AG10803 (cell line): ENCODE data around the gene STUM.

Source experiments
- DNase-seq: peaks from one replicate; pipeline ENCODE4 v3.0.0; 2010; ENCODE audit warnings: low read depth
- H3K4me3 ChIP-seq: 2 replicates; pipeline ENCODE4 v1.5.1; 2011; ENCODE audit warnings: mild to moderate bottlenecking, low read length, control low read depth
- TF ChIP-seq, protein P1 (sequence below): conservative IDR thresholded peaks from 2 replicates; pipeline ENCODE4 v1.5.1; 2011; ENCODE audit warnings: mild to moderate bottlenecking, low read length, control low read depth, inconsistent platforms

The STUM gene

DNA sequence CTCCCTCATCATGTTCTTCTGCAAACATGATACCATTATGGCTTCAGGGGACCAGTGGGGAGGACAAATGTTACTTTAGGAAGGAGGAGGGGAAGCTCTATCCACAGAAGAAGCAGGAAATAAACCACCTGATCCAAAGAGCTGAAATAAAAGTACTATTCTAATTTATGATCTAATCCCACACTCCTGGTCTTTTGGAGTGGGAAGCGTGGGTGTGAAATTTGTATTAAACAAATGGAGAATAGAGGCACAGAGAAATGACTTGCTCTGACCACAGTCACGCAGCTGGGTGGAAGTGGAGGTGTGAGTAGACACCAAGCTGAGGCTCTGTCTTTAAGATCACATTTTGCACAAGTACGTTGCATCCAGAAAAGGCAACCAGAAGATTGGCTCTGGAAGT lies 14.5 kb upstream of the STUM start:
- no peak for DNase-seq
- no peak overlapping the region for H3K4me3 ChIP-seq
- TF ChIP-seq, protein P1, sequence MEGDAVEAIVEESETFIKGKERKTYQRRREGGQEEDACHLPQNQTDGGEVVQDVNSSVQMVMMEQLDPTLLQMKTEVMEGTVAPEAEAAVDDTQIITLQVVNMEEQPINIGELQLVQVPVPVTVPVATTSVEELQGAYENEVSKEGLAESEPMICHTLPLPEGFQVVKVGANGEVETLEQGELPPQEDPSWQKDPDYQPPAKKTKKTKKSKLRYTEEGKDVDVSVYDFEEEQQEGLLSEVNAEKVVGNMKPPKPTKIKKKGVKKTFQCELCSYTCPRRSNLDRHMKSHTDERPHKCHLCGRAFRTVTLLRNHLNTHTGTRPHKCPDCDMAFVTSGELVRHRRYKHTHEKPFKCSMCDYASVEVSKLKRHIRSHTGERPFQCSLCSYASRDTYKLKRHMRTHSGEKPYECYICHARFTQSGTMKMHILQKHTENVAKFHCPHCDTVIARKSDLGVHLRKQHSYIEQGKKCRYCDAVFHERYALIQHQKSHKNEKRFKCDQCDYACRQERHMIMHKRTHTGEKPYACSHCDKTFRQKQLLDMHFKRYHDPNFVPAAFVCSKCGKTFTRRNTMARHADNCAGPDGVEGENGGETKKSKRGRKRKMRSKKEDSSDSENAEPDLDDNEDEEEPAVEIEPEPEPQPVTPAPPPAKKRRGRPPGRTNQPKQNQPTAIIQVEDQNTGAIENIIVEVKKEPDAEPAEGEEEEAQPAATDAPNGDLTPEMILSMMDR = no peak

DNA sequence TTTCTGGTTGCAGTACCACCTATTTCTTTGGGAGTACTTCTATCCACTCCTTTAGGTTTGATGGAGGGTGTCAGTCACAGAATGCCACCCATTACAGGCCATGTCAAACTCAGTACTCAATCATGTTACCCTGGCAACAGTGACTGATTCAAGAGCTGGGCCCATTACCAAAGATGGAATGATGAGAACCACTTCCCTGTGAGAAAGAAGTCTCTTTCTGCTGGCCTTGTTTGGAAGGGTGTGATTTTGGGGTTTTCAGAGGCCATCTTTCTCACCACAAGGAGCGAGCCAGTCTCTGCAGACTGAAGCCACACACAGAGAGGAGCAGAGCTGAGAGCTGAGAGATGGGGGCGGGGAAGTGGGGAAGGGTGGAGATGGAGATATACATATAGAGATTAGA lies 13.9 kb upstream of the STUM start:
- H3K4me3 ChIP-seq = no peak overlapping the region
- TF ChIP-seq, protein P1 = no peak
- DNase-seq = no peak

DNA sequence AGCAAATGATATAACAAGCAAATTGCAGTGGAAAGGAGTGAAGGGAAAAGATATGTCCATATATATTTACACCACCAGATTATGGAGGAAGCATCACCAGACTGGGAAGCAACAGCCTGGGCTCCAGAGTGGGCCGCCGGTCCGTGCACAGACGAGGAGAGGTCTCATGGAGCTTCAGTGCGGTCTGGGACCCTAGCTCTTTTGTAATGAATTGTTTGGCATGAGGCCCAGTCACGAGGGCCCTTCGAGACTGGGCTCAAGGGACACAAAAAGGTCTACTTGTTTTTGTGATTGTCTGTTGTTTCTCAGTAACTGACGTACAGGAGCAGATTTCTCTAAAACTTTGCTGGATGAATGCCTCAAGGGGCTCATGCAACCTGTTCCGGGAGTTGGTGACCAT lies 12.9 kb upstream of the STUM start:
- DNase-seq = no peak
- TF ChIP-seq, protein P1 = no peak
- H3K4me3 ChIP-seq = no peak overlapping the region

DNA sequence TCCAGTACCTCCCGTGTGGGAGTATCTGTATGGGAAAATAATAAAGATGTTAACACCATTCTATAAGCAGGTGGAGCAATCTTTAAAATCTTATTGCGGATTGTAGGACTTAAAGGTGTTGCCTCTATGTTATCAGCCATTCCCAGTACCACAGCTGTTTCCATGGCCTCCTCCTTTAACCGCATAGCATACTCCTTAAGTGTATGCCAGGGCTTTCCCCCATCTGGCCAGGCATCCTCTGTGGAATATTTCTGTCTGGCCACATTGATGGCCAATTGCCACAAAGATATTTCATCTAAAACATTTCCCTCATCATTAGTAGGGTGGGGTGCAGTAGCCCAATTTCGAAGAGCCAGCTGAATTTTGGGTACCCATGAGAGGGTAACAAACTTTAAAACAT lies 7.3 kb upstream of the STUM start:
- DNase-seq = no peak
- H3K4me3 ChIP-seq = no peak overlapping the region
- TF ChIP-seq, protein P1 = no peak

DNA sequence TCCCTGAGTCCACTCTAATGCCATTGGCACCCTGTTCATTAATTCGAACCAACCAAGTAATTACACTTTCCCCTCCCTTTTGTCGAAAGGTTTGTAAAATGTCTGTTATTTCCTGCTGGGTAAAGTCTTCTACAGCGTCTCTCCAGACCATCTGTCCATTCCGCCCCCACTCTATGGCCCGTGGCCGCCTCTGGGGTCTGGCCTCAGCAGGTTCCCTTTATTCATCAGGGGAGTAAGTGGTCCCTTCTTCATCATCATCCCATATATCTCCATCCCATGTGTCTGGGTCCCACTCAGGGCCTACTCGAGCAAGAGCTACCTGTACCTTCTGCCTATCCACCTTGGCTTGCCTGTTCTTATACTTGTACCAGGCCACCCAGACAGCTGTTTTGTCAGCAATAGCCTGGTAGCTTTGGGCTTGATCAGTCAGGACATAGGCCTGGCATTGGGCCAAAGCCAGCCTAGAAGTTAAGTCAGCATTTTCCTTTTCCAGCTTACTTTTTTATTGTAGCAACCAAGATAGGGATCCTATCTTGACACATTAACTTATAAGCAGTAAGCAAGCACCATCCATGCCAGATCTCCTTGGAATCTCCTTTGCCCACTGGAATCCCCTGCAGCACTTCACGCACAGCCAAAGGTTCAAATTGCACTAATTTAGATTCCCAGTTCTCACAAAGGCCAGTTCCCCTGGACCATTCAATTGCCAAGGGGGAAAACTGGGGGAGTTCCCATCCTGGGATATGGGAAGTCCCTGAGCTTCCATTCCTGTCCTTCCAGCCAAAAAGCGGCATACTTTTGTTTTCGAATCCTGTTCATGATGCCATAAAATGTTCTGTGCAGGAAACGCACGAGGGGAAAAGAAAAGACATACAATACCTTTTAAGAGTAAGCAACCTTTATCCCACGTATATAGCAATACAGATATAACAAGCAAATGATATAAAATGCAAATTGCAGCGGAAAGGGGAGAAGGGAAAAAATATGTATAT lies 6.6 kb upstream of the STUM start:
- H3K4me3 ChIP-seq = no peak overlapping the region
- no peak for DNase-seq
- TF ChIP-seq, protein P1 = no peak

DNA sequence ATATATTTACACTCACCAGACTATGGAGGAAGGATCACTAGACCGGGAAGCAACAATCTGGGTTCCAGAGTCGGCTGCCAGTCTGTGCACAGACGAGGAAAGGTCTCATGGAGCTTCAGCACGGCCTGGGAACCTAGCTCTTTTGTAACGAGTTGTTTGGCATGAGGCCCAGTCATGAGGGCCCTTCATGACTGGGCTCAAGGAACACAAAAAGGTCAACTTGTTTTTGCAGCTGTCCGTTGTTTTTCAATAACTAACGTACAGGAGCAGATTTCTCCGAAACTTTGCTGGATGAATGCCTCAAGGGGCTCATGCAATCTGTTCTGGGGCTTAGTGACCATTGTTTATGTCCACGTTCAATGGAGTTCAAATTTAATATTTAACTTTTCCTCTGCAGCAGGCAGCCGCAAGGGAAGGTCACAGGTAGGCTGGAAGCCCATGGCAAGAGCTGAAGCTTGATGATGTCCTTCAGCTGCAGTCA lies 5.9 kb upstream of the STUM start:
- no peak for DNase-seq
- TF ChIP-seq, protein P1 = no peak
- no peak overlapping the region for H3K4me3 ChIP-seq

DNA sequence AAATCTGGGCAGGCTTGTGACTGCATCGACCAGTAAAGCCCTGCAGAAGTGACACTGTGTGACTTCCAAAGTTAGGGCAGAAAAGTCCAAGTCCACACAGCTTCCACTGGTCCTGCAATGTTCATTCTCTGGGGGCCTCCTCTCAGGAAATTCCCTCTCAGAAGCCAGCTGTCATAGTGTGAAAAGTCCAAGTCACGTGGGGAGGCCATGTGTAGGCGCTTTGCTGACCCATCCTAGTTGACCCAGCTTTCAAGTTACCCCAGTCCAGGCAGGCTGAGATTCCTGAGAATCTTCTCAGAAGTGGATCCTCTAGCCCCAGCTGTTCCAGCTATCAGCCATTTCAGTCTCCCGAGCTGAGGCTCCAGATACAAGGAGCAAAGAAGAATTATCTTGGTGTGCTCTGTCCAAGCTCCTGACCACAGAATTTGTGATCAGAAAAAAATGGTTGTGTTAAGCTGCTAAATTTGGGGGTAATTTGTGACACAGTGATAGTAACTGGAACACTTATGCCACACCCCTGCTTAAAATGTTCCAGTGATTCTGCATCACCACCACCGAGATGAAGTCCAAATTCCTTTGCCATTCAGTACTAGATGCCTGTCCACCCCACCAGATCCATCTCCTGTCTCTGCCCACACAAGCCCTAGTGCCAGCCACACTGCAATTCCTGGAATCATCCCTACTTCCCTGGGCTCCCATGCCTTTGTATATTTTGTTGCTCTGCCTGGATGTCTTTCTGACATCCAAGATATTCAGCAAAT lies 2.5 kb upstream of the STUM start:
- DNase-seq = no peak
- TF ChIP-seq, protein P1 = no peak
- no peak overlapping the region for H3K4me3 ChIP-seq
